ENCODE results near the gene C8G.

The C8G gene

DNA sequence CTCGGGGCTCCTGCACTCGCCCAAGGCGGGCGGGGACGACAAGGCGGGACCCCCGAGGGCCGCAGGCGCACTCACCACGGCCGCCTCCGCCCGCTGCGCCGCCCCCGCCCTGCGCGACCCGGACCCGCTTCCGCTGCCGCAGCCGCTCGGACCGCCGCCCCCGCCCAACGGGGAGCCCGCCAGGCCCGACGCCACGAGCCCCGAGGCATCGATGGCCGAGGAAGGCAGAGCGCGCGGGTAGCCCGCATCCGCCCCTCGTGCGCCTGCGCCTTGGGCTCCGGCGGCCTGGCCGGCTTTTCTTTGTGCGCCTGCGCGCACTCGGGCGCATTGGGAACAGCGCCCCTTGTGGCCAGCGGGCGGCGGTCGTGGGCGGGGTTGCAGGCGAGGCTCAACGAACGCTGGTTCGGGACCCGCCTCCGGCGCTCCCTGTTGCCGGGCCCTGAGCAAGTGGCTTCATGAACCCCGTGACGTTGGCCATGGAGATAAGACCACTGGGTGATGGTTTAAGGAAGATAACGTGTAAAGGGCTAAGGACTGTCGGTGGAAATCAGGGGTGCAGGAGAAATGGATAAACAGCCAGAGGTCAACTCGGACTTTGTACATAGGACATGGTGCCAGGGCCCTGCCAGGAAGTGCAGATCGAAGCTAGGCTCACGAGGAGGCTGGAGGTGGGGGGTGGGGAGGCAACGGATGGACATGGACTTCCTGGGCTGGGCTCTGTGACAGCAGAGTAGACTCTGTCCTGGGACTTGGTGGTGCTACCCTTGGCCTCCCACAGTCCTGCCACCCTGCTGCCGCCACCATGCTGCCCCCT lies at the start of gene C8G, which contains the start of gene FBXW5:
C8G (plus strand) TSS at position 725 of the 814 bp plus-strand sequence; CDS start at position 803, 78 bp downstream.
FBXW5 (minus strand) TSS at position 220 of the 814 bp plus-strand sequence. CDS start 655 bp downstream, outside the sequence.
- DNase-seq (ENCODE audit: low read depth, low spot score) = peak; percentile 68

- no peak for DNase-seq (ENCODE audit: low read depth, low spot score)
These were observed 49.0 kb upstream of the C8G start for GRCh38 chr9:136896027-136896426.

DNA sequence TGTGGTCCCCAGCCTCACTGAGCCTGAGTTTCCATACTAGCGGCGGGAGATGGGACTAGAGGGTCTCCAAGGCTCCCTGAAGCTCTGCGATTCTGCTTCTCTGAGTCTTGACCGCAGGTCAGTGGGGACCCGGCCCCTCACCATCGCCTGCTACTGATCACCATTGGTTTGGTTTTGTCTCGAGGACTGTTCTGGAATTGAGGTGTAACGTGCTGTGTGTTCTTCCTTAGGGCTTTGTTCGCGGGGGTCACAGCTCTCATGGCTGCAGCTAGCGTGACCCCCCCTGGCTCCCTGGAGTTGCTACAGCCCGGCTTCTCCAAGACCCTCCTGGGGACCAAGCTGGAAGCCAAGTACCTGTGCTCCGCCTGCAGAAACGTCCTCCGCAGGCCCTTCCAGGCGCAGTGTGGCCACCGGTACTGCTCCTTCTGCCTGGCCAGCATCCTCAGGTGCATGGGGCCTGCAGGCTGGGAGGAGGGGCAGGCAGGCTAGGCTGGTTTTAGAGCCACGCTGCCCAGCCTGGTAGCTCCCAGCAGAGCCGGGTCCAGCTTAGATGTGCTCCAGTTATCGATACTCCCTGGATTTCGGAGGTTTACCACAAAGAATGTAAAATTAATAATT lies 46.5 kb upstream of the C8G start:
- DNase-seq (ENCODE audit: low read depth, low spot score) = no peak

DNA sequence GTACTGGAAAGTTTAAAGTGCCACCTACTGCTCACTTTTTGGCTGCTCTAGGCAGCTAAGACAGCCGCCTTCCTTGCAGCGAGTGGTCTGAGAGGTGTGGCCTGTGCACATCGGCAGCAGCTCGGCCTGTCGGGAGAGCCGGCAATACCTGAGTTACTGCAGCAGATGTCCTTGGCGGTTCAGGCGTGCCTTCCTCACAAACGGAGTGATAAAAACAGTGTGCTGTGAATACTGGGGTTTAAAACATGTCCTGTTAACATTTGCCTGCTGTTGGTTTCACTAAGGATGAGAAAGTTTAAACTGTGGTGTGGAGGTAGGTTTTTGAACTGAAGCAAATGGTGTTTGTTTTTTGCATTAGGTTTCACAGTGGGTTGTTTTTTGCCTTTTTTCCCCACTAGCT lies 45.8 kb upstream of the C8G start:
- DNase-seq (ENCODE audit: low read depth, low spot score) = no peak

GRCh38 chr9:136900556-136900955 lies 44.5 kb upstream of the C8G start:
- no peak for DNase-seq (ENCODE audit: low read depth, low spot score)

- no peak for DNase-seq (ENCODE audit: low read depth, low spot score)
These were observed 44.0 kb upstream of the C8G start for GRCh38 chr9:136900988-136901515.

DNA sequence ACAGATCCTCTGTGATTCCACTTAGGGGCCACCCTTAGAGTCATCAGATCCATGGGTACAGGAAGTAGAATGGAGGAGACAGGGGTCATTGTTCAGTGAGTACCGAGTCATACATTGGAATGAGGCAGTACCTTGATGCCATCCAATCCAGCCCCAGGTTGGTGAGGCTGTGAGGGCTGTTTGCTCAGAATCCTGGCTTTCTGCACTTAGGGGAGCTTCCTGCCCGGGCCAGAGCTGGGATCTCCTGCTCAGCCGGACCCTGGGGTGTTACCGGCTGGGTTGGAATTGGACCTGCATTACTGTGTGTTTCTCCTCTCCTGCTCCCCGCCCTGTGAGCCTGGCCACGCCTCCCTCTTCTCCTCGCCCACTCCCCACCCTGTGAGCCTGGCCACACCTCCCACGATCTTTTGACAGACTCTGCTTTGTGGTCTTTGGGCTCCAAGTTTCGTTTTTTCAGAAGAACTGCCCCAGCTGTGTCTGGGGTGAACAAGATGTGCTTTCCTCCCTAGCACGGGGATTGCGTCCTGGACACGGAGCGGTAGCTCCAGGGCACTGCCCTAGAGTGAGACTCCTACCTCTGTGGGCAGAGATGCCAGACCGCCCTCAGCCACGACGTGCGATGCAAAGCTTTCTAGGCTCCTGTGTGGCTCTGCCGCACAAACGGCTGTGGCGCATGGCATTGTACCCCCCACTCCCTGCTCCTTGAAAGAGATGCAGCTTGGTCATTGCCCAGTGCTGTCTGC lies 43.4 kb upstream of the C8G start:
- no peak for DNase-seq (ENCODE audit: low read depth, low spot score)

DNA sequence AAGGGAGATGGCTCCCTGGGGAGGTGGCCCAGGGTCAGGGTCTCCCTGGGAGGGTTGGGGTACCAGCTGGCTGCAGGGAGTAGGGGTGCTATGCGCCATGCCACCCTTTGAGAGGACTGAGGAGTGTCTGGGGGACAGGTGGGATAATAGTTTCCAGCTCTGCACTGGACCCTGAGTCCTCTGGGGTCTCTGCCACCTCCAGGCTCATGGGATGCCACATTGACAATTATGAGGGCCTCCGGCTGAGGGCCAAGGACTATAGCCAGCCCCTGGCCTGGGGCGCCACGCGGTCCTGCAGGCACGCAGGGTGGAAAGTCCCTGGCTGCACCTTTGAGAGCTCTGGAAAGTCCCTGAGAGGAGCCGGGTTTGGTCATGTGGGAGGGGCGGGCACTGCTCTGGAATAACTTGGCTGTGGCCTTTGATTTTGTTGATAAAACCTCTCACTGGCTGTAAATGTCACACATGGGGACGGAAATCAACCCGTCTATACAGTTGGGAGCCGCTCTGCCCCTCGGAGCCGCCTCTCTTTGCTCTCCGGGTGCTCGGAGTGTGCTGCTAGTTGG lies 42.7 kb upstream of the C8G start:
- no peak for DNase-seq (ENCODE audit: low read depth, low spot score)

DNA sequence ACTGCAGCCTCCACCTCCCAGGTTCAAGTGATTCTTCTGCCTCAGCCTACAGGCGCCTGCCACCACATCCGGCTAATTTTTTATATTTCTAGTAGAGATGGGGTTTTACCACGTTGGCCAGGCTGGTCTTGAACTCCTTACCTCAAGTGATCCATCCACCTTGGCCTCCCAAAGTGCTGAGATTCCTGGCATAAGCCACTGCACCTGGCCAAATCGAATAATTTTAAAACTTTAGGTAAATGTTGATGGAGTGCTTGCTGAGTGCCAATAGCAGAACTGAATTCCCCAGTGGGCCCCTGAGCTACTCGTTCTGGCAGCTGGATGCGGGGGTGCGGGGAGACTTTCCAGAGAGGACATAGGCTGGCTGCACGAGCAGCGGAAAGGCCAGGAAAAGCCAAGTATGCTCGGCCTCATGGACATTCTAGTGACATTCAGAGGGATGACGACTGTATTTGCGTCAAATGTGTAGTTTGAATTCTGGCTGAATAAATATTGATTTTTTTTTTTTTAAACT lies 41.9 kb upstream of the C8G start:
- no peak for DNase-seq (ENCODE audit: low read depth, low spot score)

DNA sequence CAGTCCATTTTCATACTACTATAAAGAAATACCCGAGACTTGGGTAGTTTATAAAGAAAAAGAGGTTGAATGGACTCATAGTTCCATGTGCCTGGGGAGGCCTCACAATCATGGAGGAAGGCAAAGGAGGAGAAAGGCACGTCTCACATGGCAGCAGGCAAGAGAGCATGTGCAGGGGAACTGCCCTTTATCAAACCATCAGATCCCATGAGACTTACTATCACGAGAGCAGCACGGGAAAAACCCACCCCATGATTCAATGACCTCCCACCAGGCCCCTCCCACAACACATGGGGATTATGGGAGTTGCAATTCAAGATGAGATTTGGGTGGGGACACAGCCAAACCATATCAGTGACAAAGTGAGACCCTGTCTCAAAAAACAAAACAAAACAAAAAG lies 38.8 kb upstream of the C8G start:
- no peak for DNase-seq (ENCODE audit: low read depth, low spot score)

DNA sequence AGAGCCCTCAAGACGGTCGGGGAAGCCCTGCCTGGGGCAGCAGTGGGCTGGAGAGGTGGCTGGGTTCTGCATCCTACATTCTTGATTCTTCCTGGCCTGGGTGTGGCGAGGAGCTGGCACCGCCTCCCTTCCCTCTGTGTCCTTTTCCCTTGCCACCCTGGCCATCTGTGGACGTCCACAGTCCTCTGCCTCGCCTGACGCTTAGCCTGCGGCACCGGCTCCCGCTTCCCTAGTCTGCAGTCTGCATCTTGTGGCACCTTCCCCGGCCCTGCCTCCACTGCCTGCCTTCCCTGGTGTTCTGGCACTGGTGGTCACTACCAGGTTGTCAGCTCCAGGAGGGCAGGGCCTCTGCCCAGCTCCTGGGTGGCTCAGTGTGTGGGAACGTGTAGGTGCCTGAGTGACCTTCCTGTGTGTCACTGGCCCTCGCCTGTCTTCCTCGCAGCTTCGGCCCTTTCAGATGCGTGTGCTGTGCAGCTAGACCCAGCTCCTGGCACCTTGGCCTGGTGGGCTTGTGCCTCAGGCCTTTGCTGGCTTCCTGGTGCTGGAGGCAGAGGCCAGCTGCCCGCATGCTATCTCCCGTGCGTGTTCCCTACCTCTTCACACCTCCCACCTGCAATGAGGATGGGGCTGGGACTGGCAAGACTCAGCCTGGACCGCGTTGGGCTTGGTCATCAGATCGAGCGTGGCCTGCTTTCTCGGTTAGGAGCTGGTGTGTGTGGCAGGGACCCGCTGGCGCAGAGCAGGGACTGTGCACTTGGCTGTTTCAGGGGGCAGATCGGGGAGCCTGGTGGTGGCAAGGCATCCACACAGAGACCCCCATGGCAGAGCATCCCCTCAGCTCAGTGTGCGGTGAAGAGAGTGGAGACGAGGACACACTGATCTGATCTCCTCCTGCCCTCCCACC lies 37.8 kb upstream of the C8G start:
- no peak for DNase-seq (ENCODE audit: low read depth, low spot score)

DNA sequence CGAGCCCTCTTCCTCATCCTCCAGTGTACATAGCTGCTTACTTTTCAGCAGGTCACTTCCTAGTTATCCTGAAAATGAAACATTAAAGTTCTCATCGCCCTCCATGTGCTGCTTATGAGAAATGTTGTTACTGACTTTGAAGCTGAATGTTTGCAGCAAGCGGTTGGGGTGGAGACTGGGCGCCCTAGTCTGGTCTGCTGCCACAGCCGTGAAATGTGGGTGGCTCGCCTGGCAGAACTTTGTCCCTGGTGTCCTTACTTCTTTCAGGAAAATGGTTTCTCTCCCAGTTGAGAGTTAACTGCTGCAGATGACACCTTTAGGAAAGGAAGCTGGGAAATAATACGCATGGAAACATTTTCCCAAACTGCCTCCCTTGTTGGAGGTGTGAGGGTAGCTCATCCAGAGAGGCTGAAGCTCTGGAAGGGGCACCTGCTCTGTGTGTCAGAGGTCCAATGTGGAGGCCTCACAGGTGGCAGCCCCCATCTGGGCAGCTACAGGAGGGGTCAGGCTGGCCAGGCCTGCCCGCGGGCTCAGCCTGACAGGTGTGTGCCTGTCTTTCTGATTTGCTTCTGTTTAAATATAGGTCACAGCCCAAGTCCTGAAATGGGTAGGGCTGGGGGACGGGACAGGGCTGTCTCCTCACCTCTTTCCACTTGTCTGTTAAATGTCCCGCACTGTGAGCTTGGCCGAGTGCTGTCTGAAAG lies 34.7 kb upstream of the C8G start:
- DNase-seq (ENCODE audit: low read depth, low spot score) = no peak

- DNase-seq (ENCODE audit: low read depth, low spot score) = no peak
These were observed 34.2 kb upstream of the C8G start for GRCh38 chr9:136910901-136911245.

GRCh38 chr9:136913701-136914438 lies 31.2 kb upstream of the C8G start:
- no peak for DNase-seq (ENCODE audit: low read depth, low spot score)

GRCh38 chr9:136915632-136916329 lies 29.3 kb upstream of the C8G start:
- DNase-seq (ENCODE audit: low read depth, low spot score) = no peak

DNA sequence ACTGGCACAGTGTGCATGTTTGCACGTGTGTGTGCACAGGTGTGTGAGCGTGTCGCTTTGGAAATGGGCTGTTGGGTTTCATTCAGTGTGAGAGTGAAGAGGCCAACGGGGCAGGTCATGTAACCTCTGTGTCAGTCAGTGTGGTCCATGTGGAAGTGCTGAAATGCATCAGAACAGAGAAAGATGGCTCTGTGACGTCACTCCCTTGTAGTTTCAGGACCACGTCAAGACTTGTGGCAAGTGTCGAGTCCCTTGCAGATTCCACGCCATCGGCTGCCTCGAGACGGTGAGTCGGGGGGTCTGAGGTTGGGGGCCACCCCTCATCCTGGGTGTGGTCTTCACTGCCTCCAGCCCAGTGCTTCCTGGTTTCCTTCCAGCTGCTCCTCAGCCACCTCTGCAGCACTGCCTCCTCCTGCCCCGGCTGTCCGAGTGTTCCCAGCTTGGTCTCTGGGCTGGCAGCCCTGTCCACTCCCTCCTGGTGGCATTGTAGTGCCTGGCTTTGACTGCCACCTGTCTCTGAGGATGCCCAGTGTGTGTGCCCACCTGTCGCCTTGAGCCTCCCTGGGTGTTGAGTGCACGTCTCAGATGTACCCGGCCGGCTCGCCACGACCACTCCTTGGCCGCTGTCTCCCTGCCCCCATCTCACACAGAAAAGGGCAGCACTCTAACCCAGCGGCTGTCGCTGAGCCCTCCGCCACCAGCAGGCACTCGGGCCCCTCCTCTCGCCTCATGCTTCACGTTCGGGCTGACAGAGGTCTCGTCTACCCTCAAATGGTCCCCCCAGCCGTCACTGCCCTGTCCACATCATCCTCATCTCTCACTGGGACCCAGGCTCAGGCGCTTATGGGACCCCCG lies 28.5 kb upstream of the C8G start:
- no peak for DNase-seq (ENCODE audit: low read depth, low spot score)

DNA sequence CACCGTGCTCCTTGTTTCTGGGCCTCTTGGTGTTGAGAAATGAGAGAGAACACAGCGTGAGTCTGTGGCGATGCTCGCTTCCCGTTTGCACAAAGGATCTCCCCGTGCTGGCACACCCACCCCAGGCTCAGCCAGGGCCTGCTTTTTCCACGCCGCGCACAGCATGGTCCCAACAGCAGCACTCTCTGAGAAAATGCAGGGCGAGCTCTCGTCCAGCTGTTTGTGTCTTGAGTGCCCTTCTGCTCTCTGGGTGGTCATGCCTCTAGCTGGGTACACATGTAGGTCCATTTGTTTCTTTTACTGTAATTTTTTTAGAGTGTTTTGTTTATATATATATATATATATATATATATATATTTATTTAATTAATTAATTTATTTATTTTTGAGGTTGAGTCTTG lies 27.1 kb upstream of the C8G start:
- DNase-seq (ENCODE audit: low read depth, low spot score) = peak; percentile 26

DNA sequence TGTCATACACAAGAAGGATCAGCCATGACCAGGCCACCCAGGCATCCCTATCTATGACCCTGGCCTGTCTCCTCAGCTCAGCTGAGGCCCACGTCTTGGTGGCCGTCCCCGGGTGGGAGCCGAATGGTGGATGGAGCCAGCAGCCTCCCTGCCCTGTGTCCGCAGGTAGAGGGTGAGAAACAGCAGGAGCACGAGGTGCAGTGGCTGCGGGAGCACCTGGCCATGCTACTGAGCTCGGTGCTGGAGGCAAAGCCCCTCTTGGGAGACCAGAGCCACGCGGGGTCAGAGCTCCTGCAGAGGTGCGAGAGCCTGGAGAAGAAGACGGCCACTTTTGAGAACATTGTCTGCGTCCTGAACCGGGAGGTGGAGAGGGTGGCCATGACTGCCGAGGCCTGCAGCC lies 25.0 kb upstream of the C8G start:
- DNase-seq (ENCODE audit: low read depth, low spot score) = no peak

All from brain pericyte (primary cell).